CD4-positive, alpha-beta T cell (primary cell): ENCODE results near the gene SORCS2. TPM values are rescaled to one million over a fixed set of nuclear protein-coding genes. Genes with fewer than 3 reads are reported as not detected.

Experiments used
- ATAC-seq: fragments of 200-7000 bp; cut with Tn5 transposase; one replicate; pipeline ENCODE4 v1.10.0; 2022; ENCODE audit warnings: mild to moderate bottlenecking; ENCODE audit not compliant: poor library complexity
- CTCF ChIA-PET: fragments of 350-600 bp; sonication (Branson Sonifier 250); formaldehyde crosslinking; loops from one replicate; lab custom pipeline; 2021; ENCODE audit warnings: antibody characterized with exemption, inconsistent platforms; lab: Charles Lee
- POLR2A ChIA-PET: fragments of 350-600 bp; sonication (Branson Sonifier 250); formaldehyde crosslinking; loops from one replicate; lab custom pipeline; 2021; ENCODE audit warnings: antibody characterized with exemption, inconsistent platforms; lab: Charles Lee
- DNase-seq, 14 experiments: peaks; one replicate each; pipeline ENCODE4 v3.0.0-alpha.2; 2013 to 2020; ENCODE audit warnings: mixed read lengths in 2 of 14
- H3K27ac ChIP-seq, 2 donors: one replicate each; pipeline versions ENCODE4 v1.5.1 to v1.7.0; 2013; ENCODE audit warnings: low read length in 2 of 2, low read depth in 1 of 2, mild to moderate bottlenecking in 1 of 2
- H3K27me3 ChIP-seq, 2 experiments: 1 replicate in 1 of 2; 2 replicates in 1 of 2; pipeline versions ENCODE4 v1.6.1 to v1.7.0; 2013; ENCODE audit warnings: low read length in 2 of 2, control low read depth in 1 of 2, mild to moderate bottlenecking in 1 of 2, moderate library complexity in 1 of 2; ENCODE audit not compliant: insufficient read depth in 2 of 2, control insufficient read depth in 1 of 2
- H3K36me3 ChIP-seq: one replicate; pipeline ENCODE4 v1.6.1; 2013; ENCODE audit warnings: low read length, control low read depth; ENCODE audit not compliant: insufficient read depth
- H3K4me1 ChIP-seq: one replicate; pipeline ENCODE4 v1.6.1; 2013; ENCODE audit warnings: low read length, control low read depth; ENCODE audit not compliant: insufficient read depth
- H3K4me3 ChIP-seq: one replicate; pipeline ENCODE4 v1.5.1; 2013; ENCODE audit warnings: mild to moderate bottlenecking, low read length, moderate library complexity
- H3K9me3 ChIP-seq, 2 experiments: 1 replicate in 1 of 2; 2 replicates in 1 of 2; pipeline versions ENCODE4 v1.6.1 to v1.7.0; 2013; ENCODE audit warnings: low read length in 2 of 2, mild to moderate bottlenecking in 2 of 2, control low read depth in 1 of 2, moderate library complexity in 1 of 2; ENCODE audit not compliant: control insufficient read depth in 1 of 2, insufficient read depth in 1 of 2
- H3K27ac Mint-ChIP-seq: one replicate; pipeline ENCODE4 v1.8.0; 2020; ENCODE audit warnings: mixed read lengths
- H3K27me3 Mint-ChIP-seq: one replicate; pipeline ENCODE4 v1.8.0; 2021; ENCODE audit warnings: mixed read lengths
- H3K36me3 Mint-ChIP-seq: one replicate; pipeline ENCODE4 v1.8.0; 2021; ENCODE audit warnings: low read depth, mixed read lengths
- H3K4me1 Mint-ChIP-seq: one replicate; pipeline ENCODE4 v1.8.0; 2021; ENCODE audit warnings: low read depth, mixed read lengths
- H3K4me3 Mint-ChIP-seq: one replicate; pipeline ENCODE4 v1.8.0; 2020; ENCODE audit warnings: mild to moderate bottlenecking, mixed read lengths
- H3K9me3 Mint-ChIP-seq: one replicate; pipeline ENCODE4 v1.8.0; 2020; ENCODE audit warnings: mixed read lengths
- CTCF ChIP-seq: fragments of 200-600 bp; IDR thresholded peaks from one replicate; pipeline ENCODE4 v1.8.0; 2022; ENCODE audit warnings: antibody characterized with exemption, mild to moderate bottlenecking
- intact Hi-C, 2 experiments: fragments of 100-400 bp; cut with DNase I in 1 of 2; cut with micrococcal nuclease in 1 of 2; formaldehyde crosslinking; loops; one replicate each; pipeline versions ENCODE4 v1.15.1 to v1.9.0; 2023 to 2025; cut with DNase I, micrococcal nuclease
- total RNA-seq, 174 experiments: library from RNA in 2 of 174; stranded (reverse) in 2 of 174; gene quantifications; one replicate each; pipeline ENCODE4 v1.2.3 and lab custom pipeline; 2021 to 2026

SORCS2 gene
- total RNA-seq, 2 experiments from 2014 or later: not detected

- DNase-seq (no peak), ATAC-seq (no peak)
- H3K27ac ChIP-seq: no peak overlapping the region
- ChIA-PET CTCF (no interaction called here), POLR2A (no interaction called here)
- no peak overlapping the region for H3K4me3 Mint-ChIP-seq
- no peak overlapping the region for H3K4me3 ChIP-seq
- H3K9me3 ChIP-seq: peaks cover 0 to 23% of the 10 kb centered on the region in 2 experiments
- no peak overlapping the region for H3K27ac Mint-ChIP-seq
- H3K9me3 Mint-ChIP-seq: no peaks in the 10 kb centered on the region
- intact Hi-C loops: no loop called here
- no peaks in the 10 kb centered on the region for H3K4me1 Mint-ChIP-seq
- H3K36me3 ChIP-seq: no peaks in the 10 kb centered on the region
- H3K27me3 ChIP-seq: no peaks in the 10 kb centered on the region
- no peak for TF ChIP-seq CTCF
- H3K4me1 ChIP-seq: no peaks in the 10 kb centered on the region
- H3K27me3 Mint-ChIP-seq: no peaks in the 10 kb centered on the region
- H3K36me3 Mint-ChIP-seq: no peaks in the 10 kb centered on the region
Observed at GRCh38 chr4:7228734-7229133, 36.4 kb downstream of the SORCS2 start.

GRCh38 chr4:7232061-7232650 lies 39.8 kb downstream of the SORCS2 start:
- Mint-ChIP-seq H3K27me3 (no peaks in the 10 kb centered on the region), H3K4me1 (no peaks in the 10 kb centered on the region), H3K36me3 (no peaks in the 10 kb centered on the region), H3K9me3 (no peaks in the 10 kb centered on the region), H3K27ac (no peak overlapping the region), H3K4me3 (no peak overlapping the region)
- H3K36me3 ChIP-seq: no peaks in the 10 kb centered on the region
- H3K27ac ChIP-seq: no peak overlapping the region
- no peaks in the 10 kb centered on the region for H3K4me1 ChIP-seq
- CTCF ChIA-PET: no interaction called here
- TF ChIP-seq CTCF: no peak
- intact Hi-C loops: no loop called here
- no peak for ATAC-seq
- DNase-seq: no peak
- no peak overlapping the region for H3K4me3 ChIP-seq
- POLR2A ChIA-PET: no interaction called here
- no peaks in the 10 kb centered on the region for H3K27me3 ChIP-seq
- peaks cover 0 to 22% of the 10 kb centered on the region in 2 experiments for H3K9me3 ChIP-seq

- POLR2A ChIA-PET: no interaction called here
- CTCF ChIA-PET: no interaction called here
- TF ChIP-seq CTCF: no peak
Observed at GRCh38 chr4:7233006-7233580, 40.8 kb downstream of the SORCS2 start.

More at GRCh38 chr4:7233006-7233580, 40.8 kb downstream of the SORCS2 start:
- Histone ChIP-seq H3K4me1 (no peaks in the 10 kb centered on the region), H3K36me3 (no peaks in the 10 kb centered on the region), H3K27ac (no peak overlapping the region), H3K4me3 (no peak overlapping the region), H3K9me3 (peaks cover 0 to 19% of the 10 kb centered on the region in 2 experiments), H3K27me3 (no peaks in the 10 kb centered on the region)
- no peak for DNase-seq
- Mint-ChIP-seq H3K9me3 (no peaks in the 10 kb centered on the region), H3K36me3 (no peaks in the 10 kb centered on the region), H3K27ac (no peak overlapping the region), H3K27me3 (no peaks in the 10 kb centered on the region), H3K4me3 (no peak overlapping the region), H3K4me1 (no peaks in the 10 kb centered on the region)
- intact Hi-C loops: no loop called here
- no peak for ATAC-seq
